HepG2 (cell line): ENCODE measurements around the gene EFCAB8. TPM values are rescaled to one million over a fixed set of nuclear protein-coding genes. Genes with fewer than 3 reads are reported as not detected.

ENCODE experiments used
- AGO1 ChIP-seq: fragments of 200-400 bp; formaldehyde crosslinking; IDR thresholded peaks from 2 replicates; pipeline ENCODE4 v1.6.1; 2017; ENCODE audit warnings: mild to moderate bottlenecking, low read depth, low read length, moderate library complexity; ENCODE audit not compliant: poor library complexity, severe bottlenecking
- ARNTL ChIP-seq: sonication (generic); formaldehyde crosslinking; IDR thresholded peaks from 2 replicates; pipeline ENCODE4 v1.4.0; 2020; ENCODE audit warnings: mild to moderate bottlenecking, missing genetic modification reagents
- CTCF ChIP-seq: sonication (generic); formaldehyde crosslinking; IDR thresholded peaks from 2 replicates; pipeline ENCODE4 v1.5.0; 2020; ENCODE audit warnings: mild to moderate bottlenecking, missing genetic modification reagents, moderate library complexity
- HHEX ChIP-seq: IDR thresholded peaks from 2 replicates; pipeline ENCODE4 v1.6.1; 2016; ENCODE audit warnings: control low read depth
- HOXA3 ChIP-seq: sonication (generic); formaldehyde crosslinking; IDR thresholded peaks from 2 replicates; pipeline ENCODE4 v1.5.0; 2020; ENCODE audit warnings: missing genetic modification reagents
- IRF2 ChIP-seq: IDR thresholded peaks from 2 replicates; pipeline ENCODE4 v1.6.1; 2018; ENCODE audit warnings: missing genetic modification reagents, missing compliant biosample characterization
- KDM4B ChIP-seq: sonication (generic); formaldehyde crosslinking; IDR thresholded peaks from 2 replicates; pipeline ENCODE4 v1.4.0; 2020; ENCODE audit warnings: missing genetic modification reagents
- KDM5B ChIP-seq: sonication (generic); formaldehyde crosslinking; IDR thresholded peaks from 2 replicates; pipeline ENCODE4 v1.4.0; 2020; ENCODE audit warnings: missing genetic modification reagents, mild to moderate bottlenecking, borderline replicate concordance
- KDM6A ChIP-seq: IDR thresholded peaks from 2 replicates; pipeline ENCODE4 v1.6.1; 2016; ENCODE audit warnings: low read depth
- KMT2B ChIP-seq: IDR thresholded peaks from 2 replicates; pipeline ENCODE4 v1.6.1; 2016; ENCODE audit warnings: missing genetic modification reagents, missing compliant biosample characterization
- MNT ChIP-seq: fragments of 450-650 bp; IDR thresholded peaks from 2 replicates; pipeline ENCODE4 v1.6.1; 2016
- NCOA1 ChIP-seq: sonication (generic); formaldehyde crosslinking; IDR thresholded peaks from 2 replicates; pipeline ENCODE4 v1.9.0; 2021; ENCODE audit warnings: missing genetic modification reagents
- POLR2AphosphoS5 ChIP-seq: IDR thresholded peaks from 2 replicates; pipeline ENCODE4 v1.6.1; 2012; ENCODE audit warnings: low read depth, low read length
- SIX4 ChIP-seq: sonication (generic); formaldehyde crosslinking; IDR thresholded peaks from 2 replicates; pipeline ENCODE4 v1.4.0; 2020; ENCODE audit warnings: missing genetic modification reagents
- THAP7 ChIP-seq: sonication (generic); formaldehyde crosslinking; IDR thresholded peaks from 2 replicates; pipeline ENCODE4 v1.8.1; 2023; ENCODE audit warnings: mild to moderate bottlenecking, missing genetic modification reagents
- ZBTB1 ChIP-seq: sonication (generic); formaldehyde crosslinking; IDR thresholded peaks from 2 replicates; pipeline ENCODE4 v1.4.0; 2020; ENCODE audit warnings: missing genetic modification reagents, borderline replicate concordance
- ZBTB49 ChIP-seq: sonication (generic); formaldehyde crosslinking; IDR thresholded peaks from 2 replicates; pipeline ENCODE4 v1.4.0; 2020; ENCODE audit warnings: missing genetic modification reagents, borderline replicate concordance
- ZEB1 ChIP-seq: IDR thresholded peaks from 2 replicates; pipeline ENCODE4 v1.6.1; 2012; ENCODE audit warnings: mild to moderate bottlenecking, low read depth, inconsistent platforms; ENCODE audit not compliant: insufficient replicate concordance
- ZFP41 ChIP-seq: sonication (generic); formaldehyde crosslinking; IDR thresholded peaks from 2 replicates; pipeline ENCODE4 v1.4.0; 2020; ENCODE audit warnings: mild to moderate bottlenecking, missing genetic modification reagents, borderline replicate concordance
- ZMYM2 ChIP-seq: sonication (generic); formaldehyde crosslinking; IDR thresholded peaks from 2 replicates; pipeline ENCODE4 v1.8.0; 2022; ENCODE audit warnings: mild to moderate bottlenecking, missing genetic modification reagents
- ZNF569 ChIP-seq: sonication (generic); formaldehyde crosslinking; IDR thresholded peaks from 2 replicates; pipeline ENCODE4 v1.5.0; 2020; ENCODE audit warnings: mild to moderate bottlenecking, missing genetic modification reagents, moderate library complexity, borderline replicate concordance
- ZNF619 ChIP-seq: sonication (generic); formaldehyde crosslinking; IDR thresholded peaks from 2 replicates; pipeline ENCODE4 v1.4.0; 2020; ENCODE audit warnings: mild to moderate bottlenecking, missing genetic modification reagents
- ZNF740 ChIP-seq: sonication (generic); formaldehyde crosslinking; IDR thresholded peaks from 2 replicates; pipeline ENCODE4 v1.4.0; 2020; ENCODE audit warnings: missing genetic modification reagents
- ZSCAN12 ChIP-seq: sonication (generic); formaldehyde crosslinking; IDR thresholded peaks from 2 replicates; pipeline ENCODE4 v1.9.0; 2021; ENCODE audit warnings: mild to moderate bottlenecking, missing genetic modification reagents
- polyA plus RNA-seq, 8 experiments: library from polyadenylated mRNA; depleted of rRNA in 3 of 8; stranded (reverse) in 7 of 8; unstranded in 1 of 8; fragments of >200 nt; fragmentation: Illumina TruSeq in 4 of 8; extraction: Trizol in 4 of 8; gene quantifications; 2 replicates each; pipeline versions ENCODE4 v1.2.1 to v1.2.3, GENCODE V29; 2011 to 2016; ENCODE audit warnings: low read depth in 4 of 8, missing spikeins in 1 of 8, mixed read lengths in 1 of 8; ENCODE audit not compliant: insufficient read depth in 1 of 8
- total RNA-seq, 5 experiments: library from RNA; depleted of rRNA; stranded (reverse); fragments of >200 nt; fragmentation: Illumina TruSeq; extraction: Trizol; gene quantifications; 2 replicates each; pipeline ENCODE4 v1.2.3, GENCODE V29; 2016; ENCODE audit warnings: low read depth in 1 of 5

The EFCAB8 gene
- total and polyA plus RNA-seq, 2 of the 13 experiments (the other 11 are each of a cell fraction or from before 2014, with no cell fraction given), result 0.15 to 0.22 TPM

GRCh38 chr20:32819992-32820697 is 38.6 kb upstream of the EFCAB8 start (continued):
- peak; percentile 40 for TF ChIP-seq IRF2 (CRISPR knock-in tag)
- TF ChIP-seq ZNF569 (CRISPR knock-in tag), result no peak
- TF ChIP-seq SIX4 (CRISPR knock-in tag), result 0 out of 2 replicates have a peak, but pooled peaks have one; percentile 14
- TF ChIP-seq ZNF619 (CRISPR knock-in tag), result peak; percentile 98
- peak; percentile 76; the same call in 1 of the 2 replicates for TF ChIP-seq KMT2B (CRISPR knock-in tag)
- no peak for TF ChIP-seq AGO1
- 0 out of 2 replicates have a peak, but pooled peaks have one; percentile 6 for TF ChIP-seq HHEX (CRISPR knock-in tag)
- TF ChIP-seq POLR2AphosphoS5, result peak; percentile 89
- TF ChIP-seq CTCF (CRISPR knock-in tag), result peak; percentile 22; the same call in 1 of the 2 replicates
- peak; percentile 67; the same call in 1 of the 2 replicates for TF ChIP-seq KDM5B (CRISPR knock-in tag)
- no peak for TF ChIP-seq ZEB1
- TF ChIP-seq MNT, result no peak
- TF ChIP-seq HOXA3 (CRISPR knock-in tag), result peak; percentile 97
- TF ChIP-seq ZBTB1, result peak; percentile 33; the same call in 1 of the 2 replicates
- no peak for TF ChIP-seq THAP7
- TF ChIP-seq ZNF740 (CRISPR knock-in tag), result peak; percentile 72
- peak; percentile 79; the same call in 1 of the 2 replicates for TF ChIP-seq ZFP41 (CRISPR knock-in tag)
- TF ChIP-seq ARNTL (CRISPR knock-in tag), result no peak
- TF ChIP-seq ZBTB49 (CRISPR knock-in tag), result no peak
- no peak for TF ChIP-seq ZSCAN12 (CRISPR knock-in tag)
- TF ChIP-seq NCOA1 (CRISPR knock-in tag), result 0 out of 2 replicates have a peak, but pooled peaks have one; percentile 40
- TF ChIP-seq KDM6A (CRISPR knock-in tag), result no peak
- no peak; the same call in 1 of the 2 replicates for TF ChIP-seq ZMYM2 (CRISPR knock-in tag)
- peak; percentile 32; the same call in 1 of the 2 replicates for TF ChIP-seq KDM4B (CRISPR knock-in tag)
